Measurements from ENCODE around the gene PLAA. TPM values are rescaled to one million over a fixed set of nuclear protein-coding genes. Genes with fewer than 3 reads are reported as not detected.
A peak's percentile ranks its signal among the peaks of the same experiment; 100 is the strongest.

The PLAA gene
- total and polyA plus RNA-seq, 12 donors: 9.1 to 40.4 (median 32.0) TPM

- Histone ChIP-seq H3K9me3 (no peaks in the 10 kb centered on the region), H3K36me3 (peaks cover 0 to 100% (median 63%) of the 10 kb centered on the region in 9 donors), H3K27me3 (no peaks in the 10 kb centered on the region), H3K4me1 (peaks cover 0 to 4% (median 0%) of the 10 kb centered on the region in 9 donors), H3K27ac (peak overlapping the region in 1 of 10 donors; percentile 5), H3K4me3 (no peak overlapping the region)
- WGBS, 2 donors: 7 to 46% methylated on average over 1 of the region's 1 CpG
- DNase-seq: no peak
- intact Hi-C loops (cut with DNase I): no loop called here
- ATAC-seq: no peak
- TF ChIP-seq CTCF (IDR thresholded peaks at IDR 0.05): no peak
Observed at GRCh38 chr9:26919698-26920097, 27.3 kb downstream of the PLAA start.

- no peaks in the 10 kb centered on the region for H3K27me3 ChIP-seq
- H3K4me1 ChIP-seq: no peaks in the 10 kb centered on the region
- H3K9me3 ChIP-seq: no peaks in the 10 kb centered on the region
- peaks cover 0 to 100% (median 23%) of the 10 kb centered on the region in 9 donors for H3K36me3 ChIP-seq
- TF ChIP-seq CTCF (IDR thresholded peaks at IDR 0.05): no peak
- intact Hi-C loops (cut with DNase I): no loop called here
- DNase-seq (no peak), ATAC-seq (no peak)
- H3K4me3 ChIP-seq: no peak overlapping the region
- no peak overlapping the region for H3K27ac ChIP-seq
- WGBS, 2 donors: 95 to 98% methylated on average over 2 of the region's 2 CpGs
Observed at GRCh38 chr9:26913138-26913668, 33.8 kb downstream of the PLAA start.

- no peak for DNase-seq
- no peak for ATAC-seq
- no peak for TF ChIP-seq CTCF (IDR thresholded peaks at IDR 0.05)
- Histone ChIP-seq H3K27ac (peak overlapping the region in 6 of 10 donors; percentile 24 to 57 (median 34)), H3K36me3 (peaks cover 0 to 86% (median 12%) of the 10 kb centered on the region in 9 donors), H3K4me3 (no peak overlapping the region), H3K9me3 (no peaks in the 10 kb centered on the region), H3K27me3 (no peaks in the 10 kb centered on the region), H3K4me1 (peaks cover 0 to 22% (median 6%) of the 10 kb centered on the region in 9 donors)
- WGBS, 2 donors: 43 to 63% methylated on average over 1 of the region's 1 CpG
- intact Hi-C loops (cut with DNase I): no loop called here
Observed at GRCh38 chr9:26904671-26905070, 42.4 kb downstream of the PLAA start.

GRCh38 chr9:26904070-26904469 lies 43.0 kb downstream of the PLAA start:
- Histone ChIP-seq H3K27ac (peak overlapping the region in 3 of 10 donors; percentile 31 to 51 (median 35)), H3K9me3 (no peaks in the 10 kb centered on the region), H3K27me3 (no peaks in the 10 kb centered on the region), H3K4me3 (no peak overlapping the region), H3K4me1 (peaks cover 0 to 22% (median 6%) of the 10 kb centered on the region in 9 donors), H3K36me3 (peaks cover 0 to 80% (median 12%) of the 10 kb centered on the region in 9 donors)
- WGBS, 2 donors: 29 to 41% methylated on average over 3 of the region's 3 CpGs
- intact Hi-C loops (cut with DNase I): no loop called here
- DNase-seq: no peak
- no peak for ATAC-seq
- TF ChIP-seq CTCF (IDR thresholded peaks at IDR 0.05): no peak

All from heart right ventricle (tissue), 16 donors.